NCI-H1092 treated with DMSO at 0.1 percent for 48 hours (cell line): ENCODE results near the gene TRAF3IP1.
A peak's percentile ranks its signal among the peaks of the same experiment; 100 is the strongest.

Source experiments
- DNase-seq: peaks from one replicate; lab custom pipeline; 2025; lab: John Stamatoyannopoulos, UW

TRAF3IP1 gene

GRCh38 chr2:238287737-238288649 is 32.3 kb upstream of the TRAF3IP1 start, which contains the start of gene PER2:
PER2 (minus strand) TSS chr2:238288610; CDS start chr2:238277936, 10,674 bp downstream.
- peak; percentile 42 for DNase-seq

- peak; percentile 95 for DNase-seq
Measured at GRCh38 chr2:238288650-238289573, 31.4 kb upstream of the TRAF3IP1 start.

DNA sequence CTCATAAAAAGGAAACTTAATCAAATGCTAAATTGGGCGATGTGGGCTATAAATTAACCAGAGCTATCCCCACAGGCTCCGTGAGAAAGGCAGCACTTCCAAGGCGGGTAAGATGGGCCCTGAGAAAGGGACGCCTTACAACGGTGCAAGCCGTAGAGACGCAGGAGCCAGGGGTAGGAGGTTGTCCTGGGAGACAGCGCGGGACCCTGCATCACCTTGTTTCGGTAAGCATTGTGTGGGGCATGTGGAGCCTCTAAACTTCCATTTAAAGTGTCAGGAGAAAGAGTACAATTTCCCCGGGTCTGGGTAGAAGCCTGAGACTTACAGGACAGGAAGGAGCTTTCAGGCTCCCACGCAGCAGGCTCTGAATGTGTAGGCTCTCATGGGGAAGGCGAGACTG is 30.7 kb upstream of the TRAF3IP1 start:
- no peak for DNase-seq

DNA sequence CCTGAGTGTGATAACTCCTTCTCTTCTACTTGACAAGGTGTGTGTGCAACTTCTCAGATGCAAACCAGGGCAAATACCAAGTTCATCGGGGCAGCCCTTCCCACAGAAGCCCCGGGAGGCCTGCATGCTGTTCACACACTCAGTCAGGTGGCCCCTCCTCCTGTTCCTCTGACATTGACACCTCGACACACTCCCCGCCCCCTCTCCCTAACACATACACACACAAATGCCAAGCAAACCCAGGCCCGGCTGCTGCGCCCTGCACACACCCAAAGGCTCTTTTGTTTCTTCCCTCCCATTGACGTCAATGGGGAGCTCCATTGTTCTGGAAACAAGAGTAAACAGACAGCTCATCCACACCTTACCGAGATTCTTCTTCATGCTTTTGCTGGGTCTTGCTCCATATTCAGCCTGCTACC is 30.2 kb upstream of the TRAF3IP1 start:
- no peak for DNase-seq

DNA sequence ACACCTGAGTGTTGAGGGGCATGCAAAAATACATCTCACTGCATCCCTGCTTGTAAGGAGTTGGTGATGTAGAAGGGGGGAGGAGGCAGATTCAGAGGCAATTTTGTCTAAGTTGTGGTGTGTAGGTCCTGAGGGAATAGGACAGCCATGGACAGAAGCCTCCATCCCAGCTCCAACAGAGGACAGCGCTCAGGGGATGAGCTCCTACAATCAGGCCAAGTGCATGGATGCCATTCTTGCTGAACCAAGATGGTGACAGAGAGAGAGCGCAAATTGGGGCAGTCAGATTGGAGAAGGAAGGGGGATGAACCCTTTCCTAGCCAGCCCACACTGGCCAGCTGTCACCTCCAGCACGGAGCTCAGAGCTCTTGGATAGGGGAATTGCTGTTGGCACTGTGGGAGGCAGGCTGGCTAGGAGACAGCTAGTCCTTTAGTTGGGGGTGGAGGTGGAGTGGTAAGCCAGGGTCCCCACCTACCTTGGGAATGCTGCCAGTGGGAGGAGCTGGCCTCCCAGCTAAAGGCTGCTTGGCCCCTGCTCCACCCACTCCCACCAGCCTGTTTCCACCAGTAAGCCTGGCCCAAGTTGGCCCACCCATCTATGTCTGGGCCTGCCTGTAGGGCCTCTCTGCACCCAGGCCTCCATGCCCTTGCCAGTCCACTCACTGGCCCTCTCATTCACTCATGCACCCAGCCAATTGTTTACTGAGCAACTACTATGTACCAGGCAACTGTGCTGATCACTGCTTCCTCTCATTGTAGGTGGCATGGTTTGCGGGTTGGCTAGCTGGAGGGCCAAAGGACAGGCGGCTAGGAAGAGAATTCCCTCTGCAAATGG is 29.4 kb upstream of the TRAF3IP1 start:
- no peak for DNase-seq

GRCh38 chr2:238291550-238292281 is 28.6 kb upstream of the TRAF3IP1 start:
- DNase-seq, result no peak

GRCh38 chr2:238294046-238294392 is 26.3 kb upstream of the TRAF3IP1 start:
- no peak for DNase-seq

DNA sequence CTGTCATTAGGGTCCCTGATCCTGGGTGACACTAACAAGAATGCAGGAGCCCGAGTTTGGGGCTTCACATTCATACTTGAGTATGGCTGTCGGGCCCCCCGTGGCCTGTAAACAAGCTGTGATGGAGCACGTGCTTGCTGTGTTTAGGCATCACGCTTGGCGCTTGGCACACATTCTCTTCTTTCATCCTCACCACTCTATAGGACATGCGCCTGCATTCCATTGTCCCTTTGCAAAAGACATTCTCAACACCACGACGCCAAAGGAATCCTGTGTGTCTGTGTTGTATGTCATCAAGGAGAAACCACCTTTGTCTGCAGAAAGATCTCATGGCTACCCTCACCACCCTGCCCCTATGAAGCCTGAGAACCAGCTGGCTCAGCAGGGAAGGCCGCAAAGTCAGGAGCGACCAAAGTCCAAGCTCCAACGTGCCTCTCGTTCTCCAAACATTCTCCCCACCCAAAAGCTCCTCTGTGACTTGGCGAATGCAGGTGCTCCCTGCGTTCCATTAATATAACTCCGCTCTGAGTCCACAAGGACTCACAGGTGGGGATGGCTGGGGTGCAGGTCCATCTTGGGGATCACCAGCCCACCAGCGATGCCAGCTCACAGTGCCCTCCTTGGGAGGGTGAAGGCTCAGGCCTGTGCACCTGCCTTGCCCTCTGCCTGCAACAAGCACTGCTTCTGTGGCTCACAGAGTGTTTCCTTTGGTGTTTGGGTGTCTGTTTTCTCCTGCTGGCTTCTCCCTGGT is 25.8 kb upstream of the TRAF3IP1 start:
- DNase-seq, result no peak

DNA sequence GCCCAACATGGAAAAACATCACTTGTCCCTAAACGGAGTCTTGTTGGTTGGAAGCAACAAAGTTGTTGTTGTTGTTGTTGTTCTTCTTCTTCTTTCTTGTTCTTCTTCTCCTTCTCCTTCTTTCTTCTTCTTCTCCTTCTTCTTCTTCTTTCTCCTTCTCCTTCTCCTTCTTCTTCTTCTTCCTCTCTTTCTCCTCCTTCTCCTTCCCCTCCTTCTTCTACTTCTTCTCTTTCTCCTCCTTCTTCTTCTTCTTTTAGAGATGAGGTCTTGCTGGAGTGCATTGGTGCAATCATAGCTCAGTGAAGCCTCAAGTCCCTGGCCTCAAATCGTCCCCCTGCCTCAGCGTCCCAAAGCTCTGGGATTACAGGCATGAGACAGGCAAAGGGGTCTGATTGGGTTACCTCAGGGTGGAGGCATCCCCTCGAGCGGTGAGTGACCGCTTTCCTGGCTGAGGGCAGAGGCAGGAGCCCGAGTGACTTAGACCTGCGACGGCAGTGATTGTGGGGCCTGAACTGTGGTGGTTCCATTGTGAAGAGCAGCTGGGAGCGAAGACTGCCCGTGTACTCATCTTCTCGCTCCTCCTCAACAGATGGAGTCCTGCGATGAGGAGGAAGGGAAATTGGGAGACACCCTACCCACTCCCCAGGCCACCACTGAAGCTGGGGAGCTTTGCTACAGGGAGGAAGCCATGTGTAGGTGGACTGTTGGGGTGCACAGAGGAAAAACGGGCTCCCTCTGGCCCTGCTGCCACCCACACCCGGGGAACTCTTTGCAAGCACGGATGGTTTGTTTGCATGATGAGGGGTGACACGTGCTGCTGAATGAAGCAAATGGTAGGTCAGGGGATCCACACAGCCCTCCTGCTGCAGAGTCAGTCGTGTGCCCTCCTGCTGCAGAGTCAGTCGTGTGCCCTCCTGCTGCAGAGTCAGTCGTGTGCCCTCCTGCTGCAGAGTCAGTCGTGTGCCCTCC is 24.9 kb upstream of the TRAF3IP1 start:
- no peak for DNase-seq

GRCh38 chr2:238296638-238297457 is 23.5 kb upstream of the TRAF3IP1 start:
- no peak for DNase-seq

DNA sequence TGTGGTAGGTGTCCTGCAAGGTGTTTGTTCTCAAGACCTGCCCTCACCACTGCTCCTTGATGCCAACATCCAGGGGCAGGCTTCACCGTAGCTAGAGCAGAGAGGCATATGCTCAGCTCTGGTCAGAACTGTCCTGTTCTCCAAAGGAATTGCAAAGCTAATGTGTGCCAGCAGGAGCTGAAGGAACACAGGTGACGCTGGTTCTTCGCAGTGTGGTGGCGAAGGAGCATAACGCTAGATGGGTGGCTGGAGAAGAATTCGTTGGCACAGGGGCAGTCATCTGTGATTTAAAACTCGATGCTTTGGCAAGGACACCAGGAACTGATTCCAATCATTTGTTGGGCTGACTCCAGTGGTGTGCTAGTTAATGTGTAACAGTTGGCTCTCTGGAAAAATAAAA is 20.5 kb upstream of the TRAF3IP1 start:
- no peak for DNase-seq

DNA sequence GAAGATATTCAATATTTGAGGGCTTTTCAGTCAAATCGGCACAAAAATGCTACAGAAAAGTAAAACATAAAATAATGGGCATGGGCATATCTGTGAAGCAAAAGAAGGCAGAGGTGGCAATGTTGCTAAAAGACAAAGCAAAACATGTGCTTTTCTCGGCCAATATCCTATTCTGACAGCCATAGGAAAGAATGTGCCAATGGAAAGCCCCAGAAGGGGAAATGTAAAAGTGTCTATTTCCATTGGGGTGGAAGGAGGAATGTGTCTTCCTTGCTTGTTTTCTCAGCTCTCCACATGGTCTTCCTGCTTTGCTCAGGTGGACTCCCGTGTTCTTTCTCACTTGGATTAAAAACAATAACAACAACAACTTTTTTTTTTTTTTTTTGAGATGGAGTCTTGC is 18.2 kb upstream of the TRAF3IP1 start:
- no peak for DNase-seq

GRCh38 chr2:238302751-238303150 is 17.6 kb upstream of the TRAF3IP1 start:
- DNase-seq, result no peak

- no peak for DNase-seq
Measured at GRCh38 chr2:238304116-238304515, 16.2 kb upstream of the TRAF3IP1 start.

DNA sequence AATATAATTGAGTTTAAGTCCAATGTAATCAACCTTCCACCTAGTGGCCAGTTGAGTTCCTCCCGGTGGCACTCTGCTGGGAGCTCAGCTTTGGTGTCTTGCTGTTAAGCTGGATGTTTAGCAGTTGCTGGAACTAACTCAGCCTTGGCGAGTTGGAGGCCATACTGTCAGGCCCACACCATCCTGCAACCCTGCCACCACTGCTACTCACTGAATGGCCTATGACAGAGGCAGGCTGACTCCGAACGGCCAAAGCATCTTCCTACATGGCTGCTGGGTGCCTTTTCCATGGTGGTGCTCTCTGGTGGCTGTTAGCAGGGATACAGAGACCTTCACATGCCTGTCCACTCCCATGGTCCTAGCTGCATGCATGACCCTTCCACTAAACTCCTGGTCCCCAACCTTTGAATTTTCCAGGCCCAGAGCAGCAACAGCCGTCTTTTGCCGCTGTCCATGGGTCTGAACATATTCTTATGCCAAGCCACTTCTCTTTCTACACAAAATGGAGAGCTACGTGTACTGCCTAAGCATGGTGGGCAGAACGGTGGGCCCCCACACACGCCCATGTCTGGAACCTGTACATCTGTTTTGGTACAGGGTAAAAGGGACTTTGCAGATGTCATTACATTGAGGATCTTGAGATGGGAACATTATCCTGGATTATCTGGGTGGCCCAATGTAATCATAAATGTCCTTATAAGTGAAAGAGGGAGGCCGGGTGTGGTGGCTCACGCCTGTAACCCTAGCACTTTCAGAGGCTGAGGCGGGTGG is 15.0 kb upstream of the TRAF3IP1 start:
- DNase-seq, result no peak

DNA sequence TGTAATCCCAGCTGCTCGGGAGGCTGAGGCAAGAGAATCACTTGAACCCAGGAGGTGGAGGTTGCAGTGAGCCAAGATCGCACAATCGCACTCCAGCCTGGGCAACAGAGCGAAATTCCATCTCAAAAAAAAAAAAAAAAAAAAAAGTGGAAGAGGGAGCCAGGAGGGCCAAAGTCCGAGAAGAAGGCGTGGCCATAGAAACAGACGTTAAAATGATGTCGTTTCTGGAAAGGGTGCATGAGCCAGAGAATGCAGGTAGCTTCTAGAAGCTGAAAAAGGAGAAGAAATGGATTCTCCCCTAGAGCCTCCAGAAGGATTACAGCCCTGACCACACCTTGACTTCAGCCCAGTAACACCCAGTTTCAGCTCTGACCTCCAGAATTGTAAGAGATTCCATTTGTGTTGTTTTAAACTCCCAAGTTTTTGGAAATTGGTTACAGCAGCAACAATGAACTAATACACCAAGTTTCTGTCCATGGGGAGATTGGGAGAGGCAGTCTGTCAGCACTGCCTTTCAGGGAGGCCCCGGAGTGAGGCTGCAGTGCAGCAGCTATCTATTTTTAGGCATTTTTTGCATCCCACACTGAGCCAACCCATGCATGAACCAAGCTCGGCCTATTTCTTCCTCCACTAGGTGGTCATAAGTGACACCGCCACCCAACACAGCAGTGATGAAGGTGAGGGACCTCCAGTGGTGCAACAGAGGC is 14.2 kb upstream of the TRAF3IP1 start:
- no peak for DNase-seq

- DNase-seq, result no peak
Measured at GRCh38 chr2:238306672-238306998, 13.7 kb upstream of the TRAF3IP1 start.
